GM19043 (cell line): ENCODE measurements around the gene NPEPPS.
"Not testable (repeated sequence)": the region's sequence is repeated elsewhere in the genome, so short reads cannot be mapped to it uniquely, and the experiment has no call there.

Source experiments
- ATAC-seq: cut with Tn5 transposase; IDR thresholded peaks from one replicate; pipeline ENCODE4 v1.9.1; 2021; ENCODE audit warnings: low read depth; ENCODE audit not compliant: unreplicated experiment

The NPEPPS gene

GRCh38 chr17:47561698-47562405 lies 30.9 kb downstream of the NPEPPS start:
- ATAC-seq, result not testable (repeated sequence)

GRCh38 chr17:47562406-47562705 lies 31.4 kb downstream of the NPEPPS start:
- ATAC-seq, result not testable (repeated sequence)

- not testable (repeated sequence) for ATAC-seq
These were observed 36.4 kb downstream of the NPEPPS start for GRCh38 chr17:47567261-47567660.

- ATAC-seq, result not testable (repeated sequence)
These were observed 41.7 kb downstream of the NPEPPS start for GRCh38 chr17:47572561-47572960.

- ATAC-seq, result not testable (repeated sequence)
These were observed 51.5 kb downstream of the NPEPPS start for GRCh38 chr17:47582416-47582815.

GRCh38 chr17:47586378-47587055 lies 55.6 kb downstream of the NPEPPS start:
- ATAC-seq, result not testable (repeated sequence)

GRCh38 chr17:47593522-47593921 lies 62.6 kb downstream of the NPEPPS start:
- not testable (repeated sequence) for ATAC-seq

GRCh38 chr17:47603830-47604597 lies 73.1 kb downstream of the NPEPPS start:
- no peak for ATAC-seq

- ATAC-seq, result no peak
These were observed 73.7 kb downstream of the NPEPPS start for GRCh38 chr17:47604598-47604927.

GRCh38 chr17:47605011-47605410 lies 74.1 kb downstream of the NPEPPS start:
- no peak for ATAC-seq

- no peak for ATAC-seq
These were observed 76.6 kb downstream of the NPEPPS start for GRCh38 chr17:47607481-47607880.

GRCh38 chr17:47611372-47612350 lies 80.8 kb downstream of the NPEPPS start:
- no peak for ATAC-seq

GRCh38 chr17:47615766-47616424 lies 85.0 kb downstream of the NPEPPS start:
- no peak for ATAC-seq

GRCh38 chr17:47618410-47618809 lies 87.5 kb downstream of the NPEPPS start:
- no peak for ATAC-seq

- no peak for ATAC-seq
These were observed 89.8 kb downstream of the NPEPPS start for GRCh38 chr17:47620503-47621245.

- no peak for ATAC-seq
These were observed 90.6 kb downstream of the NPEPPS start for GRCh38 chr17:47621293-47622179.

GRCh38 chr17:47622180-47622549 lies 91.3 kb downstream of the NPEPPS start:
- no peak for ATAC-seq

GRCh38 chr17:47624727-47625068 lies 93.8 kb downstream of the NPEPPS start:
- no peak for ATAC-seq
